HG03039 (cell line): ENCODE measurements around the gene TSHZ2.
"Not testable (repeated sequence)": the region's sequence is repeated elsewhere in the genome, so short reads cannot be mapped to it uniquely, and the experiment has no call there.

Experiments
- ATAC-seq: cut with Tn5 transposase; IDR thresholded peaks from one replicate; pipeline ENCODE4 v1.9.1; 2021; ENCODE audit warnings: mild to moderate bottlenecking, moderate library complexity; ENCODE audit not compliant: unreplicated experiment

Gene TSHZ2

GRCh38 chr20:53365076-53365475 lies 392.9 kb downstream of the TSHZ2 start:
- ATAC-seq: no peak

GRCh38 chr20:53365539-53366075 lies 393.4 kb downstream of the TSHZ2 start:
- no peak for ATAC-seq

- not testable (repeated sequence) for ATAC-seq
These were observed 394.8 kb downstream of the TSHZ2 start for GRCh38 chr20:53366928-53367327.

- no peak for ATAC-seq
These were observed 397.7 kb downstream of the TSHZ2 start for GRCh38 chr20:53369871-53370270.

GRCh38 chr20:53370345-53370961 lies 398.3 kb downstream of the TSHZ2 start:
- no peak for ATAC-seq

GRCh38 chr20:53371216-53371615 lies 399.1 kb downstream of the TSHZ2 start:
- no peak for ATAC-seq

GRCh38 chr20:53376021-53376420 lies 403.9 kb downstream of the TSHZ2 start:
- ATAC-seq: no peak

- ATAC-seq: no peak
These were observed 407.1 kb downstream of the TSHZ2 start for GRCh38 chr20:53379014-53379832.

GRCh38 chr20:53379833-53380120 lies 407.6 kb downstream of the TSHZ2 start:
- no peak for ATAC-seq

- ATAC-seq: no peak
These were observed 409.6 kb downstream of the TSHZ2 start for GRCh38 chr20:53381568-53382262.

- no peak for ATAC-seq
These were observed 410.2 kb downstream of the TSHZ2 start for GRCh38 chr20:53382263-53382844.

GRCh38 chr20:53383916-53384315 lies 411.8 kb downstream of the TSHZ2 start:
- ATAC-seq: no peak

GRCh38 chr20:53384392-53384791 lies 412.2 kb downstream of the TSHZ2 start:
- ATAC-seq: no peak

- ATAC-seq: no peak
These were observed 414.0 kb downstream of the TSHZ2 start for GRCh38 chr20:53385941-53386767.

GRCh38 chr20:53387983-53388675 lies 416.0 kb downstream of the TSHZ2 start:
- no peak for ATAC-seq

- no peak for ATAC-seq
These were observed 417.6 kb downstream of the TSHZ2 start for GRCh38 chr20:53389516-53390300.

GRCh38 chr20:53390770-53391169 lies 418.6 kb downstream of the TSHZ2 start:
- ATAC-seq: no peak

- no peak for ATAC-seq
These were observed 422.3 kb downstream of the TSHZ2 start for GRCh38 chr20:53394433-53394832.
